Suprapubic skin (tissue), 4 donors: ENCODE data around the gene CIPC.

Experiments
- CTCF ChIP-seq, 2 donors: fragments of 200-600 bp in 1 of 2; fragments of 450-650 bp in 1 of 2; sonication (generic) in 1 of 2; IDR thresholded peaks; one replicate each; pipeline ENCODE4 v1.5.1; 2016 to 2019; ENCODE audit warnings: antibody characterized with exemption in 2 of 2, mild to moderate bottlenecking in 1 of 2, moderate library complexity in 1 of 2
- EP300 ChIP-seq: sonication (generic); formaldehyde crosslinking; IDR thresholded peaks from one replicate; pipeline ENCODE4 v1.6.1; 2017; ENCODE audit warnings: antibody characterized with exemption
- POLR2A ChIP-seq, 2 donors: fragments of 450-650 bp; IDR thresholded peaks; one replicate each; pipeline ENCODE4 v1.6.1; 2017; ENCODE audit warnings: antibody characterized with exemption in 2 of 2, mild to moderate bottlenecking in 2 of 2, moderate library complexity in 2 of 2
- POLR2AphosphoS5 ChIP-seq, 3 donors: sonication (generic); formaldehyde crosslinking; IDR thresholded peaks; one replicate each; pipeline ENCODE4 v1.6.1; 2017; ENCODE audit warnings: antibody characterized with exemption in 3 of 3

- TF ChIP-seq POLR2A (IDR thresholded peaks at IDR 0.05) (no peak), CTCF (IDR thresholded peaks at IDR 0.05) (no peak), POLR2AphosphoS5 (IDR thresholded peaks at IDR 0.05) (no peak), EP300 (no peak)
These were observed 15.7 kb upstream of the CIPC start for GRCh38 chr14:77082356-77082755.
